HL-60 (cell line): ENCODE measurements around the gene OR2C3.
"Not testable (repeated sequence)": the region's sequence is repeated elsewhere in the genome, so short reads cannot be mapped to it uniquely, and the experiment has no call there.

Source experiments
- GABPA ChIP-seq: IDR thresholded peaks from 2 replicates; pipeline ENCODE4 v1.6.1; 2012; ENCODE audit warnings: low read depth
- POLR2AphosphoS5 ChIP-seq: IDR thresholded peaks from 2 replicates; pipeline ENCODE4 v1.6.1; 2012; ENCODE audit warnings: low read depth
- TF ChIP-seq, protein P1 (sequence below): IDR thresholded peaks from one replicate; pipeline ENCODE4 v1.5.1; 2011; ENCODE audit warnings: low read length, control low read depth, inconsistent platforms; ENCODE audit not compliant: insufficient read depth

DNA sequence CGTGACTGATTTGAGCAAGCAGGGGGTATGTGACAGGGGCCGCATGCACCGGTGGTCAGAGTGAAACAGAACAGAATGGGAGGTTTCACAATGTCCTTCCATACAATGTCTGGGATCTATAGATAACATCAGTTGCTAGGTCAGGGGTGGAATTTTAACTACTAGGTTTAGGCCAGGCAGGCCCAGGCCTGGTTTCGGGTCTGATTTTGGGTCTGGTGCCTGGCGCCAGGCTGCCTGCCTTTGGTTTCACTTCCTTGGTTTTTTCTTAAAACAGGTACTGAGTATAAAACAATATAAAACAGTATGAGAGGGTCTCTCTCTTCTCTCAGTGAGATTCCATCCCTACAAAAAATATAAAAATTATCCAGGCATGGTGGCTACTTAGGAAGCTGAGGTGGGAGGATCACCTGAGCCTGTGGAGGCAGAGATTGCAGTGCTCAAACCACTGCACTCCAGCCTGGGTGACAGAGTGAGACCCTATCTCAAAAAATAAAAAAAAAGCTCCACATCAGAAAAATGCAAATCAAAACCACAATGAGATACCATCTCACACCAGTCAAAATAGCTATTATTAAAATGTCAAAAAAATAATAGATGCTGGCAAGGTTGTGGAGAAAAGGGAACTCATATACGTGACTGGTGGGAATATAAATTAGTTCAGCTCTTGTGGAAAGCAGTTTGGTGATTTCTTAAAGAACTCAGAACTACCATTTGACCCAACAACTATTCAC is 59.7 kb downstream of the OR2C3 start:
- TF ChIP-seq, protein P1, sequence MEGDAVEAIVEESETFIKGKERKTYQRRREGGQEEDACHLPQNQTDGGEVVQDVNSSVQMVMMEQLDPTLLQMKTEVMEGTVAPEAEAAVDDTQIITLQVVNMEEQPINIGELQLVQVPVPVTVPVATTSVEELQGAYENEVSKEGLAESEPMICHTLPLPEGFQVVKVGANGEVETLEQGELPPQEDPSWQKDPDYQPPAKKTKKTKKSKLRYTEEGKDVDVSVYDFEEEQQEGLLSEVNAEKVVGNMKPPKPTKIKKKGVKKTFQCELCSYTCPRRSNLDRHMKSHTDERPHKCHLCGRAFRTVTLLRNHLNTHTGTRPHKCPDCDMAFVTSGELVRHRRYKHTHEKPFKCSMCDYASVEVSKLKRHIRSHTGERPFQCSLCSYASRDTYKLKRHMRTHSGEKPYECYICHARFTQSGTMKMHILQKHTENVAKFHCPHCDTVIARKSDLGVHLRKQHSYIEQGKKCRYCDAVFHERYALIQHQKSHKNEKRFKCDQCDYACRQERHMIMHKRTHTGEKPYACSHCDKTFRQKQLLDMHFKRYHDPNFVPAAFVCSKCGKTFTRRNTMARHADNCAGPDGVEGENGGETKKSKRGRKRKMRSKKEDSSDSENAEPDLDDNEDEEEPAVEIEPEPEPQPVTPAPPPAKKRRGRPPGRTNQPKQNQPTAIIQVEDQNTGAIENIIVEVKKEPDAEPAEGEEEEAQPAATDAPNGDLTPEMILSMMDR, result not testable (repeated sequence)
- TF ChIP-seq POLR2AphosphoS5, GABPA: not testable (repeated sequence)
